Measurements from ENCODE around the gene ALDH1L2. TPM values are rescaled to one million over a fixed set of nuclear protein-coding genes. Genes with fewer than 3 reads are reported as not detected.

The ALDH1L2 gene
- total RNA-seq, 1 donor from 2014 or later, result 69.2 TPM

- peak overlapping the region; percentile 51 for H3K4me3 Mint-ChIP-seq (ENCODE audit: unreplicated experiment)
- Histone ChIP-seq H2AFZ (ENCODE audit: low read depth, low read length) (no peak overlapping the region), H4K20me1 (ENCODE audit: insufficient read depth, low read length) (no peaks in the 10 kb centered on the region), H3K27me3 (ENCODE audit: insufficient read depth, low read length) (peaks cover 3% of the 10 kb centered on the region), H3K4me1 (ENCODE audit: insufficient read depth, low read length) (no peaks in the 10 kb centered on the region), H3K9ac (ENCODE audit: low read length) (no peak overlapping the region), H3K9me3 (ENCODE audit: insufficient read depth, low read depth, low read length) (no peaks in the 10 kb centered on the region), H3K4me2 (ENCODE audit: low read length) (no peak overlapping the region), H3K27ac (ENCODE audit: low read depth, low read length) (no peak overlapping the region), H3K79me2 (ENCODE audit: insufficient read depth, low read length) (peaks cover 14% of the 10 kb centered on the region), H3K36me3 (ENCODE audit: insufficient read depth, low read length) (no peaks in the 10 kb centered on the region), H3K4me3 (ENCODE audit: insufficient read depth, low read depth, low read length) (no peak overlapping the region)
- H3K36me3 Mint-ChIP-seq (ENCODE audit: low read depth, unreplicated experiment), result no peaks in the 10 kb centered on the region
- no peak for FAIRE-seq
- H3K4me1 Mint-ChIP-seq (ENCODE audit: low read depth, unreplicated experiment), result peaks cover 9% of the 10 kb centered on the region
- TF ChIP-seq EZH2 (IDR thresholded peaks at IDR 0.05; ENCODE audit: insufficient read depth, low read length) (no peak), CTCF (IDR thresholded peaks at IDR 0.05; ENCODE audit: insufficient read depth, low read depth, low read length) (no peak)
- H3K9me3 Mint-ChIP-seq (ENCODE audit: unreplicated experiment), result no peaks in the 10 kb centered on the region
- peak overlapping the region; percentile 60 for H3K27ac Mint-ChIP-seq (ENCODE audit: unreplicated experiment)
- peaks cover under 1% of the 10 kb centered on the region for H3K27me3 Mint-ChIP-seq (ENCODE audit: low read depth, unreplicated experiment)
- DNase-seq (ENCODE audit: low read depth), result no peak
These were observed 1.2 kb upstream of the ALDH1L2 start for GRCh38 chr12:105085501-105085900.

GRCh38 chr12:105083551-105084105 lies 630 bp downstream of the ALDH1L2 start:
- peak overlapping the region; percentile 86 for H3K9ac ChIP-seq (ENCODE audit: low read length)
- H3K9me3 ChIP-seq (ENCODE audit: insufficient read depth, low read depth, low read length), result no peaks in the 10 kb centered on the region
- H3K4me3 ChIP-seq (ENCODE audit: insufficient read depth, low read depth, low read length), result peak overlapping the region; percentile 75
- peaks cover 14% of the 10 kb centered on the region for H3K79me2 ChIP-seq (ENCODE audit: insufficient read depth, low read length)
- FAIRE-seq, result no peak
- H2AFZ ChIP-seq (ENCODE audit: low read depth, low read length), result peak overlapping the region; percentile 78
- TF ChIP-seq CTCF (IDR thresholded peaks at IDR 0.05; ENCODE audit: insufficient read depth, low read depth, low read length) (no peak), EZH2 (IDR thresholded peaks at IDR 0.05; ENCODE audit: insufficient read depth, low read length) (no peak)
- H3K27me3 ChIP-seq (ENCODE audit: insufficient read depth, low read length), result peaks cover 2% of the 10 kb centered on the region
- H3K27me3 Mint-ChIP-seq (ENCODE audit: low read depth, unreplicated experiment), result no peaks in the 10 kb centered on the region
- H3K4me2 ChIP-seq (ENCODE audit: low read length), result peak overlapping the region; percentile 90
- H3K4me1 Mint-ChIP-seq (ENCODE audit: low read depth, unreplicated experiment), result peaks cover 9% of the 10 kb centered on the region
- peaks cover 2% of the 10 kb centered on the region for H3K36me3 Mint-ChIP-seq (ENCODE audit: low read depth, unreplicated experiment)
- H3K4me3 Mint-ChIP-seq (ENCODE audit: unreplicated experiment), result peak overlapping the region; percentile 97
- peak; percentile 63 for DNase-seq (ENCODE audit: low read depth)
- H3K27ac Mint-ChIP-seq (ENCODE audit: unreplicated experiment), result peak overlapping the region; percentile 95
- no peaks in the 10 kb centered on the region for H3K4me1 ChIP-seq (ENCODE audit: insufficient read depth, low read length)
- H3K27ac ChIP-seq (ENCODE audit: low read depth, low read length), result peak overlapping the region; percentile 46
- no peaks in the 10 kb centered on the region for H3K36me3 ChIP-seq (ENCODE audit: insufficient read depth, low read length)
- no peaks in the 10 kb centered on the region for H3K9me3 Mint-ChIP-seq (ENCODE audit: unreplicated experiment)
- H4K20me1 ChIP-seq (ENCODE audit: insufficient read depth, low read length), result peaks cover 4% of the 10 kb centered on the region

GRCh38 chr12:105083031-105083430 lies 1.2 kb downstream of the ALDH1L2 start:
- peak overlapping the region; percentile 95 for H3K27ac Mint-ChIP-seq (ENCODE audit: unreplicated experiment)

More at GRCh38 chr12:105083031-105083430, 1.2 kb downstream of the ALDH1L2 start:
- peaks cover 7% of the 10 kb centered on the region for H4K20me1 ChIP-seq (ENCODE audit: insufficient read depth, low read length)
- no peaks in the 10 kb centered on the region for H3K9me3 Mint-ChIP-seq (ENCODE audit: unreplicated experiment)
- no peaks in the 10 kb centered on the region for H3K4me1 ChIP-seq (ENCODE audit: insufficient read depth, low read length)
- FAIRE-seq (no peak), DNase-seq (ENCODE audit: low read depth) (no peak)
- H3K79me2 ChIP-seq (ENCODE audit: insufficient read depth, low read length), result peaks cover 14% of the 10 kb centered on the region
- peak overlapping the region; percentile 97 for H3K4me3 Mint-ChIP-seq (ENCODE audit: unreplicated experiment)
- H3K4me2 ChIP-seq (ENCODE audit: low read length), result peak overlapping the region; percentile 90
- H3K4me1 Mint-ChIP-seq (ENCODE audit: low read depth, unreplicated experiment), result peaks cover 9% of the 10 kb centered on the region
- TF ChIP-seq CTCF (IDR thresholded peaks at IDR 0.05; ENCODE audit: insufficient read depth, low read depth, low read length), result no peak
- no peaks in the 10 kb centered on the region for H3K27me3 Mint-ChIP-seq (ENCODE audit: low read depth, unreplicated experiment)
- H3K4me3 ChIP-seq (ENCODE audit: insufficient read depth, low read depth, low read length), result peak overlapping the region; percentile 75
- H3K9ac ChIP-seq (ENCODE audit: low read length), result peak overlapping the region; percentile 86
- peaks cover 2% of the 10 kb centered on the region for H3K27me3 ChIP-seq (ENCODE audit: insufficient read depth, low read length)
- H3K36me3 ChIP-seq (ENCODE audit: insufficient read depth, low read length), result no peaks in the 10 kb centered on the region
- H3K9me3 ChIP-seq (ENCODE audit: insufficient read depth, low read depth, low read length), result no peaks in the 10 kb centered on the region
- peaks cover 4% of the 10 kb centered on the region for H3K36me3 Mint-ChIP-seq (ENCODE audit: low read depth, unreplicated experiment)
- no peak overlapping the region for H3K27ac ChIP-seq (ENCODE audit: low read depth, low read length)
- no peak overlapping the region for H2AFZ ChIP-seq (ENCODE audit: low read depth, low read length)

All from astrocyte (in vitro differentiated cells and primary cell).